Stomach (tissue), 9 donors: ENCODE measurements around the gene MYEOV. TPM values are rescaled to one million over a fixed set of nuclear protein-coding genes. Genes with fewer than 3 reads are reported as not detected.

Source experiments
- DNase-seq, 2 donors: peaks; one replicate each; pipeline versions ENCODE4 v3.0.0 to v3.0.0-alpha.2; 2013 to 2019
- H3K27ac ChIP-seq, 5 donors: fragments of 200-600 bp in 4 of 5; sonication (generic) in 4 of 5; one replicate each; pipeline ENCODE4 v1.5.1; 2013 to 2019; ENCODE audit warnings: mild to moderate bottlenecking in 1 of 5, moderate library complexity in 1 of 5
- H3K27me3 ChIP-seq, 3 donors: fragments of 200-600 bp; sonication (generic); one replicate each; pipeline ENCODE4 v1.5.1; 2017 to 2019; ENCODE audit warnings: mixed run types in 1 of 3
- H3K36me3 ChIP-seq, 4 donors: fragments of 200-600 bp; sonication (generic); 1 replicate in 3 of 4; 2 replicates in 1 of 4; pipeline ENCODE4 v1.5.1; 2016 to 2019
- H3K4me1 ChIP-seq, 4 donors: fragments of 200-600 bp; sonication (generic); one replicate each; pipeline ENCODE4 v1.5.1; 2016 to 2019
- H3K4me3 ChIP-seq, 4 donors: fragments of 200-600 bp; sonication (generic) in 3 of 4; one replicate each; pipeline ENCODE4 v1.5.1; 2016 to 2019; ENCODE audit warnings: mild to moderate bottlenecking in 1 of 4
- H3K9me3 ChIP-seq, 4 donors: fragments of 200-600 bp; sonication (generic); one replicate each; pipeline ENCODE4 v1.5.1; 2016 to 2019
- CTCF ChIP-seq, 7 experiments: fragments of 450-650 bp in 4 of 7; fragments of 200-600 bp in 3 of 7; sonication (generic) in 3 of 7; IDR thresholded peaks; one replicate each; pipeline ENCODE4 v1.5.1; 2016 to 2019; ENCODE audit warnings: antibody characterized with exemption in 7 of 7, control low read depth in 2 of 7, mild to moderate bottlenecking in 1 of 7
- EP300 ChIP-seq: sonication (generic); formaldehyde crosslinking; IDR thresholded peaks from one replicate; pipeline ENCODE4 v1.6.1; 2017; ENCODE audit warnings: antibody characterized with exemption
- POLR2A ChIP-seq, 4 donors: fragments of 450-650 bp; IDR thresholded peaks; one replicate each; pipeline ENCODE4 v1.6.1; 2016; ENCODE audit warnings: antibody characterized with exemption in 4 of 4, control low read depth in 2 of 4, mild to moderate bottlenecking in 1 of 4, moderate library complexity in 1 of 4
- POLR2AphosphoS5 ChIP-seq, 3 donors: sonication (generic); formaldehyde crosslinking; IDR thresholded peaks; one replicate each; pipeline ENCODE4 v1.6.1; 2016; ENCODE audit warnings: antibody characterized with exemption in 3 of 3
- WGBS, 5 donors: extraction: QIAGEN DNeasy Blood & Tissue Kit in 3 of 5; methylation state at CpG; one replicate each; pipeline versions ENCODE4 v1.1.5 to v1.1.7; 2013 to 2018; 5-methylcytosine and 5-hydroxymethylcytosine counted together
- intact Hi-C: fragments of 100-400 bp; cut with DNase I; formaldehyde crosslinking; loops from one replicate; pipeline ENCODE4 v1.15.1; 2023; ENCODE audit warnings: low total_unique reads
- polyA plus RNA-seq, 3 donors: library from polyadenylated mRNA; stranded (reverse); fragments of 200-250 nt; gene quantifications; one replicate each; pipeline ENCODE4 v1.2.3, GENCODE V29; 2013
- total RNA-seq, 5 donors: library from RNA; depleted of rRNA; stranded (reverse); fragments of >200 nt; gene quantifications; one replicate each; pipeline versions ENCODE4 v1.1.0 to v1.2.3, GENCODE V29; 2014 to 2016
- donor health status: healthy with polysubstance abuse.
- donor health status: Bipolar disorder and iron deficiency.
- donor health status: healthy.

MYEOV gene
- total and polyA plus RNA-seq, 8 donors: 0.92 to 41.5 (median 8.5) TPM; not detected in 2

DNA sequence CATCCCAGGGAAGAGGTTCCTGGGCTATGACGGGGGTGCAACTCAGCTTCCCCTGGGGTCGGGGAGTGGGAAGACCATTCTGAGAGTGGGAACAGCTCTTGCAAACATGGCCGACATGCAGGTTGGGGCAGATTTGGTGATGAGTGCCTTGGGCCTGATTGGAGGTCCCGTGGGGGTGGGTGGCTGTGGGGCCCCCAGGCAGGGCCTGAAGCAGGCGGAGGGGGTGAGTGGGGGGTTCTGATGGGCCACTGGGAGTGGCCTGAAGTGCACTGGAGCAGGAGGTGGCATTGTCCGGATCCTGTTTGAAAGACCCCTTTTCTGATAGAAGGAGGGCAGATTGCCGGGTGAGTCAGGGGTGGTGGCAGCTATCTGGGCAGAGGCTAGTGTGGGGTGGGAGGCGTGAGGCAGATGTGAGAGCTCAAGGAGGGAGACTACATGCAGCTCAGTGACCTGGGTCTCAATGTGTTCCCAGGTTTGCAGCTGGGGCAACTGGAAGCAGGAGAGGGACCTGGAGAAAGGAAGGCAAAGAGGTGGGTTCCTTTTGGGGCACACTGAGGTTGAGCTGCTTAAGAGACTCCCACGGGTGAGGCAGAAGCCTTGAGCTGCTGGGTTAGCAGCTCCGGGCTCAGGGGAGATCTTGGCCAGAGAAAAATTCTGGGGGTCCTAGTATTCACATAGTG is 15.1 kb downstream of the MYEOV start:
- peaks cover 0 to 7% (median 0%) of the 10 kb centered on the region in 3 donors for H3K27me3 ChIP-seq
- H3K9me3 ChIP-seq: no peaks in the 10 kb centered on the region
- no peak for DNase-seq
- H3K27ac ChIP-seq: no peak overlapping the region
- peaks cover 0 to 23% (median 22%) of the 10 kb centered on the region in 4 donors for H3K4me1 ChIP-seq
- H3K4me3 ChIP-seq: no peak overlapping the region
- 95 to 97% (median 95%) methylated on average over 10 of the region's 10 CpGs for WGBS, 5 donors
- H3K36me3 ChIP-seq: no peaks in the 10 kb centered on the region
- intact Hi-C loops: no loop called here
- TF ChIP-seq POLR2AphosphoS5 (IDR thresholded peaks at IDR 0.05) (no peak), EP300 (no peak), CTCF (IDR thresholded peaks at IDR 0.05) (no peak), POLR2A (IDR thresholded peaks at IDR 0.05) (no peak)

GRCh38 chr11:69309631-69310280 is 15.8 kb downstream of the MYEOV start:
- H3K27ac ChIP-seq: no peak overlapping the region
- H3K27me3 ChIP-seq: peaks cover 0 to 7% (median 0%) of the 10 kb centered on the region in 3 donors
- intact Hi-C loops: no loop called here
- H3K9me3 ChIP-seq: no peaks in the 10 kb centered on the region
- H3K4me1 ChIP-seq: peaks cover 0 to 23% (median 22%) of the 10 kb centered on the region in 4 donors
- TF ChIP-seq CTCF (IDR thresholded peaks at IDR 0.05) (no peak), POLR2A (IDR thresholded peaks at IDR 0.05) (no peak), POLR2AphosphoS5 (IDR thresholded peaks at IDR 0.05) (no peak), EP300 (no peak)
- DNase-seq: peak in 1 of 2 donors; percentile 50
- H3K36me3 ChIP-seq: no peaks in the 10 kb centered on the region
- H3K4me3 ChIP-seq: no peak overlapping the region
- 76 to 84% (median 80%) methylated on average over 7 to 8 of the region's 8 CpGs for WGBS, 5 donors

DNA sequence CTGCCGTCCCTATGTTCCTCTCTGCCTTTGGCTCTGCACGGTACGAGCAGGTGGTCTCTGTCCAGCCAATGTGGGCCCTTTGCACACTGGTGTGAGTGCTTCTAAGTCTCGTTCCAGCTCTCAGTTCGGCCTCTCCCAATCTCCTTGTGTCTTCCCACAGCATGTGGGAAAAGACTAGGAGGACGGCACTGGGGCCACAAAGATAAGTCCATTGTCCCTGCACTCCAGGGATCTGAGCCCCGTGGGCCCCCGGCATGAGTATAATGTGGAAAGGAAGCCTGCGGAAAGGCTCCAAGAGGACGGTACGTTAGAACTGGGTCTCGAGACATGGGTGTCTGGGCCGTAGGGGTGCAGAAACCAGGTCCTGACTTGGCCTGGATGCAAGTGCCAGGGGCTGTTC is 16.4 kb downstream of the MYEOV start:
- no peaks in the 10 kb centered on the region for H3K9me3 ChIP-seq
- DNase-seq: no peak

More for the DNA sequence above, 16.4 kb downstream of the MYEOV start:
- Histone ChIP-seq H3K27ac (no peak overlapping the region), H3K36me3 (no peaks in the 10 kb centered on the region), H3K4me3 (no peak overlapping the region), H3K27me3 (peaks cover 0 to 7% (median 0%) of the 10 kb centered on the region in 3 donors), H3K4me1 (peaks cover 0 to 23% (median 22%) of the 10 kb centered on the region in 4 donors)
- TF ChIP-seq CTCF (IDR thresholded peaks at IDR 0.05) (no peak), EP300 (no peak), POLR2A (IDR thresholded peaks at IDR 0.05) (no peak), POLR2AphosphoS5 (IDR thresholded peaks at IDR 0.05) (no peak)
- intact Hi-C loops: no loop called here
- WGBS, 5 donors: 87 to 93% (median 92%) methylated on average over 13 of the region's 13 CpGs
